GM18526 (cell line): Measurements from ENCODE around the gene SGPL1.

ENCODE experiments used
- POLR2A ChIP-seq: IDR thresholded peaks from 3 replicates; pipeline ENCODE4 v1.6.1; 2011; ENCODE audit not compliant: insufficient read length; ENCODE audit errors: extremely low read depth

Gene SGPL1, protein sequence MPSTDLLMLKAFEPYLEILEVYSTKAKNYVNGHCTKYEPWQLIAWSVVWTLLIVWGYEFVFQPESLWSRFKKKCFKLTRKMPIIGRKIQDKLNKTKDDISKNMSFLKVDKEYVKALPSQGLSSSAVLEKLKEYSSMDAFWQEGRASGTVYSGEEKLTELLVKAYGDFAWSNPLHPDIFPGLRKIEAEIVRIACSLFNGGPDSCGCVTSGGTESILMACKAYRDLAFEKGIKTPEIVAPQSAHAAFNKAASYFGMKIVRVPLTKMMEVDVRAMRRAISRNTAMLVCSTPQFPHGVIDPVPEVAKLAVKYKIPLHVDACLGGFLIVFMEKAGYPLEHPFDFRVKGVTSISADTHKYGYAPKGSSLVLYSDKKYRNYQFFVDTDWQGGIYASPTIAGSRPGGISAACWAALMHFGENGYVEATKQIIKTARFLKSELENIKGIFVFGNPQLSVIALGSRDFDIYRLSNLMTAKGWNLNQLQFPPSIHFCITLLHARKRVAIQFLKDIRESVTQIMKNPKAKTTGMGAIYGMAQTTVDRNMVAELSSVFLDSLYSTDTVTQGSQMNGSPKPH

DNA sequence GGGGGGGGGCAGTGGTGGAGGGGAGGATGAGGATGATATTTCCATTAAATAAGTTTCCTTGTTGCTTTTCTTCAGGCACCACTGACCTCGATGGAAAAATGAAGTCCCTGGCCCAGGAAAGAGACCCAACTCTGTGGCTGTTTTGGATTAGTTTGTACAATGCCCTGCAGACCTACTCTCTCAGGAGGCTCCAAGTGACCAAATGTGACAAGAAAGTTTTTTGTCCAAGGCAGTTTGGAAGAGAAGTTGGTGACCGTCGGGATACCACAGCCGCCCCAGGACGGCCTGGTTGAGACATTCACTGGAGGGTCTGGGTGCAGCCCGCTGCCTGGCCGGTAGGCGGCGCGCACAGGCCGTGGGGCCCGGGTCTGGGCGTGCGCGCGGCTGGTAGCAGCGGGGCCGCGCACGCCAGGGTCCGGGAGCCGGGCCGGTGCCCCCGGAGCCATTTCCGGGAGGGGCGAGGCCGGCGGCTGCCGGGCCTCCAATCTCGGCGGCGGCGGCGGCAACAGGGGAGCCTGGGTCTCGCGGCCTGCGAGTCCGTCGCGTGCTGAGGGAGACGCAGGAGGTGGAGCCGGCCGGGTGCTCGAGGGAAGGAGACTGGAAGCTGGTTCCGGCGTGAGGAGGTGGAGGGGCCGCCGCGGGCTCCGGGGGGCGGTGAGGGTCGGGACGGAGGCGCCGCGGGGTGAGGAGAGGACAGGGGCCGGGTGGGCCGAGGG lies at the start of gene SGPL1:
Gene SGPL1 (plus strand): TSS at position 445 of the 716 bp plus-strand sequence. CDS start 906 bp downstream, outside the sequence.
- peak; percentile 62 for TF ChIP-seq POLR2A

DNA sequence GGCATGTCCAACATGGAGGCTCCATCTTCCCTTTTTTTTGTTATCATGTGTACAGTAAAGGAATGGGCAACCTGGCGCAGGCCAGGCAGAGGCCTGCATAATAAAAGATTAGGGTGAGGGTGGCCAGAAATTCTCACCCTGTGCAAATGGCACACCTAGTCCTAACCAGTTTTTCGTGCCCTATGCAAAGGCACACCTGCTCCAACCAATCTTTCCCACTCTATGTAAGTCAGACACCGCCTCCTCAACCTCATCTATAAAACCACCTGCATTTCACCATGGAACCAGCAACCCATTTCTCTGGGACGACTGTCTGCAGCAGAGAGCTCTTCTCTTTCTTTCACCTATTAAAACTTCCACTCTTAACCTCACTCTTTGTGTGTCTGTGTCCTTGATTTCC lies 46.6 kb upstream of the SGPL1 start:
- no peak for TF ChIP-seq POLR2A

DNA sequence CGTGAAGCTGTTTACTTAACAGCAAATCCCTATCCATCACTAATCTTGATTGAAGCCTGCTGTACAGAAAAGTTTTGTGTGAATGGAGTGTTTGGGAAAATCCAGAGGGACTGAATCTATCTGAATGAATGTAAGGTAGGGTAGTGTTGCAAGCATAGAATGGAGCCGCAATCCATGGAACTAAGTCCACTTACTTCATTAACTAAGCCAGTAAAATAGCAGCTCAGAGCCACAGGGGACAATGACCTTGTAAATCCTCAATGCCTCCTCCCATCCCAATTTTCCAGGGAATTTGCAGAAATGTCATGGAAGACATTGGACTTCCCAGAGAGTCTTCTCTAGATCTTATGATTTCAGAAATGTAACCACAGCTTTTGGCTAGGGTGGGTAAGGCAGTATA lies 45.7 kb upstream of the SGPL1 start:
- TF ChIP-seq POLR2A = no peak

DNA sequence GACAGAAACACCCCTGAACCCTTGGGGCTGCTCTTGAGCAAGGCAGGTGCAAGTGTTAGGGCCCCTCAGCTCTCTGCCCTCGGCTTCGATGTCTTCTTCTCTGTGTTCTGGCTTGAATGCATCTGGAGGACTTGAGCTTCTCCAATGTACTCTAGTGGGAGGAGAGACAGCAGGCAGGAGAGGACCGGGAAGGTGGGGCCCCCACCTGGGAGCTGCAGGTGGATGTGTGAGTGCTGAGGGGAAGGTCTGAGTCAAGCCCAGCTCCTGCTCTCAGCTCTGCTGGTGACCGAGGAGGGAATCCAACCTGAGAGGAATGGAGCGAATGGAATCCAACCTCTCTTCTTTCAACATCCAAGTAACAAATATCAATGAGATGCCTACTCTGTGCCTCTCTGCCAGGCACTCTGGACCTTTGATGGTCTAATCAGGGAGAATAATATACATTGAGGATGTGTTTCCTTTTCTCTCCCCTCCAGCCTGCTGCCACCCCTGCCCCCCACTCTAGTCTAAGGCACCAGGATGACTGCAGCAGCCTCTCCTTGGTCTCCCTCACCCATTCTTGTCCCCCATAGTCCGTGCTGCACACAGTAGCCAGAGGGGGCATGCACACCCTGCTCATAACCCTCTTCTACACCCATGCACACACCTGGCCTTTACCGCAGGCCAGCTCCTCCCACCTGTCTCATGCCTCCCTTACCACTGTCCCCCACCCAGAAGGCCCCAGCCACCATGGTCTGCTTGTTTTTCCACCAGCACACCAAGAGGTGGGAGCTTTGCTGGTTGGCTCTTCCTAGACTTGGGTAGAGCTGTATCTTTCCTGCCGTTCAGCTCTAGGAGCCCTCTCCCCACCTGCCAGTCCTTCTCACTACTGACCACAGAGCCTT lies 44.2 kb upstream of the SGPL1 start:
- TF ChIP-seq POLR2A = no peak

DNA sequence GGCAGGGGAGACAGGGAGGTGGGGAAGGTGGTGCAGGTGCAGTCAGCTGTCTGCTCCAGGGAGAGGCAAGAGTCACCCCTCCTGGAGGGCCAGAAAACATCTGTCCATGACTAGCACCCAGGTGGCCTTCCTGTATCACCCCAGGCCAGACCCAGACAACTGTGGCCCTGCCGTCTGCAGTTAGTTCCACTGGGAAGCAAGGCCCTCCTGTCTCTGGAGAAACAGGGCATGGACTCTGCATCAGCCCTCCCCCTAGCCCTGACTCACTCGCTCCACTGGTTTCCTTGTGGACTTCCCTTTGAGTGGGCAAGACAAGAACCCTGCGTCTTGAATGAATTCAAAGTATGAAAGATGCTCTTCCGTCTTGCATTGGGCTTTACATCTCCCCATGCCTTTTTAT lies 43.1 kb upstream of the SGPL1 start:
- TF ChIP-seq POLR2A = no peak

DNA sequence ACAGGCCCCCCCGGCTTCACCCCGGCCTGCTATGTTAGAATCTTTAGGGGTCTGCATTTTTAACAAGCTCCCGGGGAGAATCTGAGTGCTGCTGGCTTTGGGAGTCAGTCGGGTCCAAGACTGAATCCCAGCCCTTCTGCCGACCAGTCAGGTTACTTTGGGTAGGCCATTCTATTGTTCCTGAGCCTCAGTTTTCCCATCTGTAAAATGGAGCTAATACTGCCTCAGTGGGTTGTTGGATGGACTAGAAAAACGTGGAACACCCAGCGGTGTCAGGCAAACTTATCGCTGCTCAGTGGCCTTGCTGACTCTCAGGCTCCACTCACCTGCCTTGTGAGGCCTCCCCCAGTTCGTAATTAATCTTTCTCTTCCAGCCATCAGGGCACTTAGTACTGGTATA lies 42.3 kb upstream of the SGPL1 start:
- TF ChIP-seq POLR2A = no peak

DNA sequence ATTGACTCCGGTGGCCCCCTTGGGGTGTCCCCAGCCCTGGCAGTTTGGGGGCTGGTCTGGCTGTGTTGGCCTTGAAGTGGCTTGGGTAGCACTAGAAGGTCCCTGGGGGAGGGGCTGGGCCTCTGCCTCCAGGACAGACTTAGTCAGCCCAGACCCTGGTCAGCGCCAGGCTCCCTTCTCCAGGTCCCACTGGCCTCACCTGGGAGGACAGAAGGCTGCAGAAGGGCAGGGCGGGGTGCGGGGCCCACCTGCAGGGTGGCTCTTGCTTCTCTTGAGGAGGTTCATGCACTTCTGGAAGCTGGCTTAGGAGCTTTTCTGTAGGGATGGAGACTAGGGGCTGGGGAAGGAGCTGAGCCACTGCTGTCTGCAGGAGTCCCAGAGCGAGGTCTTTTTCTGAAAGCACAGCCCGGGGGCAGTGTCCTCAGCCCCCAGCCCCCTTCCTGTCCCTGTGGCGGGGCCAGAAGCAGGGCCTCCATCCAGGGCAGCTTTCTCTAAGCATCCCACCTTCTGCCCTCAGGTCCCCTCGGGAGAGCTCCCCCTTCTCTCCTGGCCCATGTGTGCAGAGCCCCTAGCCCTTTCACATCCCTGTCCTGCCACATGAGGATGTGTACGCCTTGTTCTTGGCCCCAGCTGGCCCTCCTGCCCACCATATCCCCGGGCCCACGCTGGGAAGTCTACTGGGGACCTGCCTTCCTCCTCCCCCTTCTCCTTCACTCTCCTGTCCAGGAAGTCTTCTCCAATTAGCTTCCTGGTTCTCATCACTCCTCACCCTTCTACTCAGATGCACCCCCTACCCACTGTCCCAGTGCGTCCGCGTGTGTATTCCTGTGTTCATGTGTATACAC lies 41.6 kb upstream of the SGPL1 start:
- TF ChIP-seq POLR2A = no peak

DNA sequence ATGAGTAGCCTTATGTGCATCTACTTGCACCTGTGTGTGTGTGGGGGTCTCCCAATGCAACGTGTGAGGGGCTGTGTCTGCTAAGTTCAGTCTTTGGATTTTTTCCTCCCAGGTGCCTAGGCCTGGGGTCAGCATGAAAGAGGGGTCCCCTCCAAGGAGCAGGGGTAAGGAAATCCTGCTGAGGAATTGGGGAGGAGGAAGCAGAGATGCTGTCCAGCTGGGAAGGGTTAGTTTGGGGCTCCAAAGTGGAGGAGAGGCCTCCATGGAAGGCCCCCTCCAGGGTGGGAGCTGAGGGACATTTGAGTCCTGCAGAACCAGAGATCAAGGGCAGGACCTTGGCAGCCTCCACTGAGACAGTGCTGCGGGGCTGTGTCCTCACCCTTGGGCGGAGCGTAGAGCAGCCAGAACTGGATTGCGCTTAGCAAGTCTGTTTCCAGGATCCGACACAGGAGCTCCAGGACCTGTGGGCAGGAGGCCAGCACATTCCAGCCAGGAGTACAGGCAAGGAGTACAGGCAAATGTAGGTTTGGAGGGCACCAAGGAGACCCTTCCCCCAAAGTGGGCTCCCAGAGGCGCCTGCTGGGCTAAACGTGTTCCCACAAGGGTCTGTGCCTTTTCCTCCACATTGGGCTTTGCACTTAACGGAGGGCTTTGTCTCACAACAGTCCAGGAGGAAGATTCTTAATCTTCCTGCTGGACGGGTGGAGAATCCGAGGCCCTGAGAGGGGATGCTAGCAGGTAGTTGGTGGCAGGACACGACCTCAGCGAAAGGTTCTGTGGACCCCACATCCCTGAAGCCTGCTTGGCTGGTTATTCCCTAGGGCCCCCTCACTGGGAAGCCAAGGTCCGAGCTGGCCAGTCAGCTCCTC lies 40.7 kb upstream of the SGPL1 start:
- no peak for TF ChIP-seq POLR2A

DNA sequence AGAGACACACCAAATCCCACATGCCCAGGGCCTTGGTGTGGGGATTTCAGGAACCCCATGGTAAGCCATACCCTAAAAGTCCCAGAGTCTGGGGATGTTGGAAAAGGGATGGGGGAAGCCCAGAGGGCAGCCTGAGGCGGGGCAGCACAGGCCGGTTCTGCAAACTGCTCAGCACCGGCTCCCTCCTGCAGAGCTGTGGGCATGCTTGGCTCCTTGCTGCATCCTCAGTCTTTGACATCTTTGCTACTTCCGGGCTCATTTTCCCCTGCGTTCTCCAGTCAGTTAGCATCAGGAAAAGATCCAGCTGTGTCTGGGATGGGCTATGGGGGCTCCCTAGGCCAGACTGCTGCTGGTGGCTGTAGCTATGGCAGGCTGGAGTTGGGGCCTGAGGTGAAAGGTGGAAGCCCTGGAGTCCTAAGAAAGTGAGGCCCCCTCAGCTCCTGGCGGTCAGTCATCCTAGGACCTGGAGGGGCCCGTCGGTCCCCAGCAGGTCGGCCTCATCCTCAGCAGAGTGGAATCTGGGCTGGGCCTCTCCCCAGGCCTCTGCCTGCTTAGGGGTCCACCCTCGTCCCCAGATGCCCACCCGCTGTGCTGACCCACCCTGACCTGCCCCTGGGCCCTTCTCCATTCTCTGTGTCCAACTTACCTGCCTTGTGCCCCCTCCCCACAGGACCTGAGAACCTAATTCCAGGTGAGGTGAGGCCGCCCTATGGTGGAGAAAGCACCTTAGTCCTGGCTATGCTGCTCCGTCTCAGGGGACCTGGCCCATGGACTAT lies 39.9 kb upstream of the SGPL1 start:
- TF ChIP-seq POLR2A = no peak

DNA sequence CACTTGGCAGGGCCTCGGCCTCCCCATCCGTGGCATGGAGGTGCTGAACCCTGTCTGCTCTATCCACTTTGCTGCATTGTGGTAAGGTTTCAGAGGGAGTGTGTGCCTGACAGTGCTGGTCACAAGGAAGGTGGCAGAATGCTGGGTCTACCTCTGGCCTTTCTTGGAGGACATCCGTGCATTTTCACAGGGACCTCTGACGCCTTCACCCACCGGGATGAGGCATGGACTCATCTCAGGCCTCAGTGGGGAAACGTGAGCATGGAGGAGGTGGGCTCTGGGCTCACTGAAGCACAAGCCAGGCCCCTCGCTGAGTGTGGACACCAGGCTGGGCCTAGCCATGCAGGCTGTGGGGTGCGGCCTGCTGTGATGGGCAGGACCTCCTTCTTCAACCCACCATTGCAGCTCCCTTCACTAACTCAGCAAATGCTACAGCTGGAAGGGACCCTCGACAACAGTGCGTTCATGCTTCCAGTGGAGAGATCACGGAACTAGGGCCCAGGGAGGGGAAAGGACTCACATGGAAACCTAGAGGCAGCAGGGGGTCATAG lies 39.2 kb upstream of the SGPL1 start:
- no peak for TF ChIP-seq POLR2A

DNA sequence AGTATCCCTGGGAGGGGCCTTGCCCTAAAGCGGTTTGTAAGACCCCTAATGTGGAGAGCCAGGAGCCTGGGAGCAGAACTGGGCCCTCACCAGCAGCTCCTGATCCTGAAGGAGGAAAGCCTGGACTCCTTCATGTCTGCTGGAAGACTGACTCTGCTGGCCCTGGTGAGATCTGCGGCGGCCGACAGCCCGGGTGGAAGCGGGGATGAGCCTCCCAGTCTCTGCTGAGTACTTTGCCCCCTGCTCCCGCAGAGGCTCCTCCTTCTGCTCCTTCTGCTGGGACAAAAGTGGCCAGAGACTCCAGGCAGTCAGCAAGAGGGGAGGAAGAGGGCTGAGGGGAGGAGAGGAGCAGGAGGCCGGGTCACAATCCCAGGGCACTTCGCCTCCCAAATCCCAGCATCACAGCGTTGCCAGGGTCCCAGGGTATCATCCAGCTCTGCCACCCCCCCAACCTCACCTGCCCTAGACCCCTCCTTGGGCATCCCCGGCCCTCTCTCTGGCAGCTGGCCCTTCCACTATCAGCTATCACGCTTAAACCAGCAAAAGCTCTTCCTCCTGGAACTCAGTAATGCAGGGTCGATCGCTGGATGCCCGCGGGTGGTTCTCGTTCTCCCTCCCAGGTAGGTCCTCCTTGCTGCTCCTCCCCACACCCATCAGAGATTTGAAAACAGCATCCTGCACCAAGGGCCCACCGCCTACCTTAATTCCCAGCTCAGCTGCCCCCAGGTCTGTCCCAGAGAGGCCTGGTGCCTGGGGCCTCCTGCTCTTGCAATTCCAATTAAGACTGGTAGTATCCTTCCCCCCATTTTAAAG lies 38.5 kb upstream of the SGPL1 start:
- TF ChIP-seq POLR2A = no peak
